ENCODE results near the gene DCDC1.
"Not testable (repeated sequence)": the region's sequence is repeated elsewhere in the genome, so short reads cannot be mapped to it uniquely, and the experiment has no call there.

DCDC1 gene

GRCh38 chr11:30984442-30984816, 385.1 kb downstream of the DCDC1 start:
- no peak for DNase-seq

DNA sequence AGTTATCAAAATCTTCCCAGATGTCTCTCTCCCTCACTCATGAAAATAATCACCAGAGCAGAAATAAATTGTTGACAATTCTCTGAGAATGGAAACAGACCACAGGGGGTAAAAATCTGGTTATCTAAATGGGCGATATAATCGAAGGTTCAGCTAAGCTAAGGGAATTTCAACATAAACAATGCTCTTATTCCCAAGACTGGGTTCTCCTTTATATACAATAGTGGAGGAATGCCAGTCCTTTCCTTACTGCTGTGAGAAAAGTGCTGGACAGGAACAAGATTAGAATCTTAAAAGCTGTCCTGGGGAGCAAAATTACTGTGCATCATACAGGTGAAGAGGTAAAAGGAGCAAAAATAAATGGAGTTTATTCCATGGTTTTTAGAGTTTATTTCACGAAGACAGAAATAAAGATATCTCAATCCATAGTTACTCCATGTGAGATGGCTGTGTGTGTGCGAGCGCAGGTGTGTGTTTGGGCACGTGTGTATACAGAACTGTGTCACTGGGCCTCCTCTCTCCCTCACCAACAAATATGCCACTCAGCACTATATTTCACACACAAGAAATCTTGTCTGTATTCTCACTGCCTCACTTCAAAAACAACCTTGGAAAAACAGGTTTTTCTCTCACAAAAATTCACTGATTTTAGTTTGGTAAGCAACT, 385.6 kb downstream of the DCDC1 start:
- DNase-seq = no peak

GRCh38 chr11:30983143-30983542, 386.4 kb downstream of the DCDC1 start:
- no peak for DNase-seq

- no peak for DNase-seq
Measured at GRCh38 chr11:30967579-30967978, 402.0 kb downstream of the DCDC1 start.

- no peak for DNase-seq
Measured at GRCh38 chr11:30960387-30960992, 409.0 kb downstream of the DCDC1 start.

GRCh38 chr11:30956751-30957150, 412.8 kb downstream of the DCDC1 start:
- DNase-seq = no peak

DNA sequence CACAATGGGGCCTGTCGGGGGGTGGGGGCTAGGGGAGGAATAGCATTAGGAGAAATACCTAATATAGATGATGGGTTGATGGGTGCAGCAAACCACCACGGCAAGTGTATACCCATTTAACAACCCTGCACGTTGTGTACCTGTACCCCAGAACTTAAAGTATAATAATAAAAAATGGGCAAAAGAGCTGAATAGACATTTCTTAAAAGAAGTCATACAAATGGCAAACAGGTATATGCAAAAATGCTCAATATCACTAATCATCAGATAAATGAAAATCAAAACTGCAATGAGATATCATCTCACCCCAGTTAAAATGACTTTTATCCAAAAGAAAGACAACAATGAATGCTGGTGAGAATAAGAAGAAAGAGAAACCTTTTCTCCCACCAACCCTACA, 419.7 kb downstream of the DCDC1 start:
- no peak for DNase-seq

DNA sequence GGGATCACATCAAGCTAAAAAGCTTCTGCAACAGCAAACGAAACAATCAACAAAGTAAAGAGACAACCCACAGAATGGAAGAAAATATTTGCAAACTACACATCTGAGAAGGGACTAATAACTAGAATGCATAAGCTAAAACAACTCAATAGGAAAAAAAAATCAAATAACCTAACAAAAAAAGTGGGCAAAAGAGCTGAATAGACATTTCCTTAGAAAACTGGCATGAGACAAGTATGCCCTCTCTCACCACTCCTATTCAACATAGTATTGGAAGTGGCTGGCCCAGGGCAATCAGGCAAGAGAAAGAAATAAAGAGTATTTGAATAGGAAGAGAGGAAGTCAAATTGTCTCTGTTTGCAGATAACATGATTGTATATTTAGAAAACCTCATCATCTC, 421.8 kb downstream of the DCDC1 start:
- DNase-seq = not testable (repeated sequence)

DNA sequence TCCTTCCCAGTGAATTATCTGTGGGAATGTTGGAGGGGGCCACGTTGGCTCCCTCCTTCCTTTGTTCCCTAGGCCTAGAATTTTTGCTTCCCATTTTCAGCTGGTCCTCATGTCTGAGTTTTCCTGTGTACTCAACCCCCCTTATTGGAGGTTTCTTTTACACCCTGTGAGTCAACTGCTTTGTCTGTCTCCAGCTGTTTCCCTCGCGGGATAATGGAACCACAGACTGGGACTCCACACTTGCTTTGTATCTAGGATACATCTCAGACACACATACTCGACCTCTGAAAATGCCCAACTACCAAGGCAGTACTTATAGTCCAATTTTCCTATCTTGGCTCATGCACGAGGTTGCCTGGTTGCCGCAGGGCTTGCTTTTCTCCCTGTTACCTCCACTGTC, 430.7 kb downstream of the DCDC1 start:
- no peak for DNase-seq

DNA sequence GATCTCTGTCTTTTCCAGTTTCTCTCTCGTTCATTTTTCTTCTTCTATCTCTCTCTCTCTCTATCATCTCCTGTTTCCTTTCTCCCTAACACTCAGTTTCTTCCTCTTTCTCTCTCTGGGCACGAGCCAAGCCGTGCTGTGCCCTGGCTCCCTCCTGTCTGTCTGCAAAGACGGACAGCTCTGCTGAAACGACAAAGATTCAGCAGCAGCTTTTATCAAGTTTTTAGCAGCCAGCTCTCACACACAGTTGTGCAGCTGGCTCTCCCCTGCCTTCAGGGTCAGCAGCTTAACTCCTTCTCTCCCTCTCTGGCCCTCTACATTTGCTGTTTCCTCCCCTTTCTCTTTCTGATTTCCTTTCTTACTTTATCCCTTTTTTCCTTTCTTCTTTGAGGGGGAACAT, 431.4 kb downstream of the DCDC1 start:
- no peak for DNase-seq

GRCh38 chr11:30936491-30936890, 433.0 kb downstream of the DCDC1 start:
- DNase-seq = no peak

DNA sequence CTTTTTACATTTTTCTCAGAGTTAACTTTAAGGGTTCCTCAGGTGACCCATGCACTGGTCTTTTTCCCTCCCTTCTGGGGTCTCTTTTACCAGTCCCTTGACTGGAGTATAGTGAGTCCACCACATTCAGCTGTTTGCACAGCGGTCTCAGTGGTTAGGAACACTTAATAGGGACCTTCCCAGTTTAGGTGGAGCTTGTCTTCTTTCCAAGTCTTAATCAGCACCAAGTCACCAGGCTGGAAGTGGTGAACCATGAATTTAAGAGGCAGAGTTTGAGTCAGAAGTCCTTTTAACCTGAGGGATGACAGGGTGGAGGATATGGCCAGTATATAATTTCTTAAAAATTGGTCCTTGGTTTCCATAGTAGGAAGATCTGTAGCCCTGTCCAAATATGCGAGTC, 433.7 kb downstream of the DCDC1 start:
- DNase-seq = no peak

- no peak for DNase-seq
Measured at GRCh38 chr11:30926130-30926529, 443.4 kb downstream of the DCDC1 start.

GRCh38 chr11:30921811-30922210, 447.7 kb downstream of the DCDC1 start:
- DNase-seq = no peak

DNA sequence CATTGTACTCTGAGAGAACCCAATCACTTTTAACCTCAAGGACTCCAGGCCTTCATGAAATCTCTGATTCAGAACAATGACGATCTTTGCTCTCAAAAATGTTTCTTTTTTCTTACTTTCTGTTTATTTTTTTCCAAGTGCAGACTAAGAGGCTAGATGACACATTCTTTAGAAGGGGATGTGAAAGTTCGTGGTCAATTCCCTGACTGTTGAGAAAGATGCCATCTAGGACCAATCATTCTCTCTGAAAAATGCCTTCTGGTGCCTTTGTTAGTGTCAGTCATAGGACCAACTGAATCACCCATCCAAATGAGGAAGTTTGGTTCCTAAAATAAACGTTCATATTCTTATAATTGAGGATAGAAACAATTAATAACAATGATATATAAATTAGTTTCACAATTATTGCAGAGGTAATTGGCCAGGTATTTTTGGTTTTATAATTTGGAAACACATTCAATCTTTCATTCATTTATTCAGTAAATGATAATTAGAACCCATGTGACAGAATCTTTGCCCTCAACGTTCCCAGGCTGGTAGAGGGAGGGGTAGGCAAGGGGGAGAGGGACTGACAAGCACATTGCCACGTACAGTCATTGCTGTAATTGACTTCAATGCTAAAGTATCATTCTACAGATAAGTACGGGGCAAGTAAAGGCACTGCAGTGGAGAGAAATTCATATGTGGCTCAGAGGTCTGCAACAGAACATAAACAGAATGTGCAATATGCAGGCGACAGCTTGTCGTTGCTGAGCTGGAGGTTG, 450.0 kb downstream of the DCDC1 start:
- DNase-seq = no peak

DNA sequence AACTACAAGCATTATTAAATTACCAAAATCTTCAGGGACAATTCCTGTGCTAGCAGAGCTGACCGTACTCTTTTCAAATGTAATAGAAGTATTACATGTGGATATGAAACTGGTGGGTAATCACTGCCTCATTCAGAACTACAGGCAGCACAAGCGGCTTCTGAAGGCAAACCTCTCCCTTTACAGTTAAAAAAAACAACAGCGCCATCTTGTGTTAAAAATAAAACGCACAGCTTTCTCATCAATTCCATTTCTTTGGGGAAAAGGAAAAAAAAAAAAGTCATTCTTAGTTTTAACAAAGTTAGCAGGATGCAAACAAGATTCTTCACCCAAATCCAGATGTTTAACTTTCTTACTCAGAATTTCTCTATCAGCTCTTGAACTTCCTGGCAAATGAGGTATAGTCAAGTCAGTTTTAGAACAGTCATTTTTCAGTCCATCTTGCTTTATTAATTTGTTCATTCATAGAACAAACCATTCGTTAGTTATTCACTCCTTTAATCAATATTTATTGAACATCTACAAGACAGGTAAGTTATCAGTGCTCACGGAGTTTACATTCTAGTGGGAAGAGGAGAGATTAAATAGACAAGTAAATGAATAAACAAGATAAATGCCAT, 451.6 kb downstream of the DCDC1 start:
- DNase-seq = no peak

DNA sequence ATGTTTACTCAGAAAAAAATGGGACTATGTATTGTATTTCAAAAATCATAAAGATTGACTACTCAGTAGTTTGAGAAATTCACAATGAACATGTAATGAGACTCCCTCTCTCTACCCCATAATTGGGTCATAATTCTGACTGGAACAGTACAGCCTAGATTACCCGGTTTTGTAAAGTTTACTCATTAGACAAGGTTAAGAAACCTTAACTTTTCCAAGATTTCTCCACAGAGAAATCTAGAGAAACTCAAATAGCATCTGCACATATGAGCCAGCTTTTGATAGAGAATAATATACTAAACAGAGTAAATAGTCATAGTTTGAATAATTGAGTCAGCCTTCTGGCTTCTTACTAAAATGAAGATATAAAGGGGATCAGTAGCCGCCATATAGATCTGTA, 452.3 kb downstream of the DCDC1 start:
- no peak for DNase-seq

DNA sequence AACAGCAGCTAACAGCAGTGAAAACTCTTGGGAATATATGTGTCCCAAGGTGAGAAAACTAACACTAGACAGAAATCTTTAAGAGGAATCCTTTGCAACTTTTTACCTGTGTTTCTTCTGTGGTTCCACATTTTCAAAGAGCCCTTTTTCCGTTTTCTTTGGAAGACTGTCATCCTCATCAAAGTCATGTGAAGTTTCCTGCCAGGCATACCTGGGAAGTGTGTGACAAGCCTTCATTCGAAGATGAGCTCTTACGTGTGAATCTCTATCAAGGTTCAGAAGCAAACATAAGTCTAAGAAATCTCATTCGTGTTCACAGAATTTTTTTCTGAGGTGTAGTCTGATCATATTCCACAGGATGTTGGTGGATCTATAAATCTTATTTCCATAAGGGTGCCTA, 452.8 kb downstream of the DCDC1 start:
- no peak for DNase-seq

DNA sequence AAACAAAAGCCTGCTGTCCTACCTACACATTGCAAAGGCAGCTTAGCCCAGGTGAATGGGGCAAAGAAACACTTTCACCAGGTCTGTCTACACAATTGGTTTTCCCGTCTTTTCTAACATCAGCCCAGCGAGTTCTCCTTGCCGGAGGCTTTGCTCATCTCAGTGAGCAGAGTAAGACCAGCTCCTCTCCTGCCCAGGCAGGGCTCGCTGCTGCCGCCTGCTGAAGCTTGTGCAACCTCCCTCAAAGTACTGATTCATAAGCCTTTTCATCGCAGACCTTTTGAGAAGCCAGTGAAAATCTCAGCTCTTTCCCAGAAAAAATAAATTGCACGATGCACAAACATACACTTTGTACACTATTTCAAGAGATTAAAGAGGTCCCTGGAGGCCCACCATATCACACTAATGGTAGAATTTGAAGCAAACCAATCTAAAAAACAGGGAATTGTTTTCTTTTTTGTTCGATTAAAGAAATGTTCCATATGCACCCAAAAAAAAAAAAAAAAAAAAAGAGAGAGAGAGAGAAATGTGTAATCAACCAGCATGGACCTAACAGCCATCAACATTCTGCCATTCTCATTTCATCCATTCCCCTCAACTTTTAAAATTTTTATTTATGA, 455.3 kb downstream of the DCDC1 start:
- no peak for DNase-seq

DNA sequence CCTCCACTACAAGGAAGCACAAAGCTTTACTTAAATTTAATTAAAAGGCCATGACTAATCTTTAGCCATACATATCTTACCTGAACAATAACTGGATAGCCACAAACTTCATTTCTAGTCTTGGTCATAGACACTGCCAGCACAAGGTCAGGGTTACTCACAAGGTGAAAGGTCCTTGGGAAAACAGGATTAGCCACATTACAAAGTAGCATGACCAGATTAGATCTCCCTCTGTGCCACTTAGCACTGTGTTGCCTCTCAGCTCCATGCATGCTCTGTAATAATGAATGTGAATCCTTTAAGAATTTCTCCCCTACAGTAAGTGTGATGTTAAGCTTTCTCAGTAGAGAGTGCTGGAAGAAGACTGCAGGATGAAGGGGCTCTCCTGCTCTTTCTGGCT, 458.3 kb downstream of the DCDC1 start:
- no peak for DNase-seq

- DNase-seq = no peak
Measured at GRCh38 chr11:30908857-30909256, 460.7 kb downstream of the DCDC1 start.

- no peak for DNase-seq
Measured at GRCh38 chr11:30908272-30908671, 461.3 kb downstream of the DCDC1 start.

GRCh38 chr11:30902929-30903328, 466.6 kb downstream of the DCDC1 start:
- no peak for DNase-seq

GRCh38 chr11:30895046-30895445, 474.5 kb downstream of the DCDC1 start:
- no peak for DNase-seq

Measured in DMS79 (cell line).